ENCODE results near the gene PPP1R9B.

Gene PPP1R9B

GRCh38 chr17:50090071-50090470, 60.4 kb downstream of the PPP1R9B start:
- H3K4me3 ChIP-seq (ENCODE audit: low read depth, low read length), result no peak overlapping the region
- no peak for TF ChIP-seq CTCF (IDR thresholded peaks at IDR 0.05; ENCODE audit: insufficient read depth, low read depth, low read length, missing control alignments)

GRCh38 chr17:50088952-50089825, 61.3 kb downstream of the PPP1R9B start:
- H3K4me3 ChIP-seq (ENCODE audit: low read depth, low read length), result no peak overlapping the region
- TF ChIP-seq CTCF (IDR thresholded peaks at IDR 0.05; ENCODE audit: insufficient read depth, low read depth, low read length, missing control alignments), result no peak
- no peak for DNase-seq (ENCODE audit: low read depth)

More at GRCh38 chr17:50090071-50090470, 60.4 kb downstream of the PPP1R9B start:
- no peak for DNase-seq (ENCODE audit: low read depth)

GRCh38 chr17:50087912-50088405, 62.5 kb downstream of the PPP1R9B start:
- no peak overlapping the region for H3K4me3 ChIP-seq (ENCODE audit: low read depth, low read length)
- no peak for TF ChIP-seq CTCF (IDR thresholded peaks at IDR 0.05; ENCODE audit: insufficient read depth, low read depth, low read length, missing control alignments)
- no peak for DNase-seq (ENCODE audit: low read depth)

GRCh38 chr17:50087246-50087911, 63.1 kb downstream of the PPP1R9B start:
- no peak overlapping the region for H3K4me3 ChIP-seq (ENCODE audit: low read depth, low read length)
- peak; percentile 74 for DNase-seq (ENCODE audit: low read depth)
- TF ChIP-seq CTCF (IDR thresholded peaks at IDR 0.05; ENCODE audit: insufficient read depth, low read depth, low read length, missing control alignments), result peak; percentile 98

Data from GM12865 (cell line).